ENCODE results near the gene RNF213.

Gene RNF213

GRCh38 chr17:80265205-80266068 lies 4.8 kb downstream of the RNF213 start:
- no peaks in the 10 kb centered on the region for H3K27me3 ChIP-seq (replicated peaks; ENCODE audit: control insufficient read depth, insufficient read depth, low read length)
- peak overlapping the region; percentile 91 for H3K4me3 ChIP-seq (replicated peaks; ENCODE audit: low read depth, low read length)
- peaks cover 9% of the 10 kb centered on the region for H3K36me3 ChIP-seq (ENCODE audit: control insufficient read depth, insufficient read depth, low read length)
- TF ChIP-seq, protein P1, sequence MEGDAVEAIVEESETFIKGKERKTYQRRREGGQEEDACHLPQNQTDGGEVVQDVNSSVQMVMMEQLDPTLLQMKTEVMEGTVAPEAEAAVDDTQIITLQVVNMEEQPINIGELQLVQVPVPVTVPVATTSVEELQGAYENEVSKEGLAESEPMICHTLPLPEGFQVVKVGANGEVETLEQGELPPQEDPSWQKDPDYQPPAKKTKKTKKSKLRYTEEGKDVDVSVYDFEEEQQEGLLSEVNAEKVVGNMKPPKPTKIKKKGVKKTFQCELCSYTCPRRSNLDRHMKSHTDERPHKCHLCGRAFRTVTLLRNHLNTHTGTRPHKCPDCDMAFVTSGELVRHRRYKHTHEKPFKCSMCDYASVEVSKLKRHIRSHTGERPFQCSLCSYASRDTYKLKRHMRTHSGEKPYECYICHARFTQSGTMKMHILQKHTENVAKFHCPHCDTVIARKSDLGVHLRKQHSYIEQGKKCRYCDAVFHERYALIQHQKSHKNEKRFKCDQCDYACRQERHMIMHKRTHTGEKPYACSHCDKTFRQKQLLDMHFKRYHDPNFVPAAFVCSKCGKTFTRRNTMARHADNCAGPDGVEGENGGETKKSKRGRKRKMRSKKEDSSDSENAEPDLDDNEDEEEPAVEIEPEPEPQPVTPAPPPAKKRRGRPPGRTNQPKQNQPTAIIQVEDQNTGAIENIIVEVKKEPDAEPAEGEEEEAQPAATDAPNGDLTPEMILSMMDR (IDR thresholded peaks at IDR 0.05; ENCODE audit: insufficient read depth, low read length, poor library complexity, severe bottlenecking), result no peak
- peak; percentile 59 for DNase-seq (ENCODE audit: extremely low read depth, insufficient read length)

DNA sequence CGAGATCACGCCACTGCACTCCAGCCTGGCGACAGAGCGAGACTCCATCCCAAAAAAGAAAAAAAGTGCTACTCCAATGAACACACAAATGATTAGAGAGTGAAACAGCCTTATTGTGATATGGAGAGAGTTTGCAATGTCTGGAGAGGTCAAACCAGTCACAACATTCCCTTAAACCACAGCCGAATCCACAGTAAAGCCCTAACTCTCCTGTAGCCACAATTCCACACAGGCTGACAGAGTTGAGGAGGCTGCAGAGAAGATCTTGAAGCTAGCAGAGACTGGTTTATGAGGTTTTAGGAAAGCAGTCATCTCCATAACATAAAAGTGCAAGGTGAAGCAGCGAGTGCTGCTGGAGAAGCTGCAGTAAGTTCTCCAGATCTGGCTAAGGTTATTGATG lies 6.7 kb downstream of the RNF213 start:
- Histone ChIP-seq H3K4me3 (replicated peaks; ENCODE audit: low read depth, low read length) (no peak overlapping the region), H3K27me3 (replicated peaks; ENCODE audit: control insufficient read depth, insufficient read depth, low read length) (no peaks in the 10 kb centered on the region), H3K36me3 (ENCODE audit: control insufficient read depth, insufficient read depth, low read length) (peaks cover 12% of the 10 kb centered on the region)
- DNase-seq (ENCODE audit: extremely low read depth, insufficient read length), result no peak
- TF ChIP-seq, protein P1 (IDR thresholded peaks at IDR 0.05; ENCODE audit: insufficient read depth, low read length, poor library complexity, severe bottlenecking), result no peak

- H3K27me3 ChIP-seq (replicated peaks; ENCODE audit: control insufficient read depth, insufficient read depth, low read length), result no peaks in the 10 kb centered on the region
- TF ChIP-seq, protein P1 (IDR thresholded peaks at IDR 0.05; ENCODE audit: insufficient read depth, low read length, poor library complexity, severe bottlenecking), result no peak
- H3K4me3 ChIP-seq (replicated peaks; ENCODE audit: low read depth, low read length), result no peak overlapping the region
- no peak for DNase-seq (ENCODE audit: extremely low read depth, insufficient read length)
- H3K36me3 ChIP-seq (ENCODE audit: control insufficient read depth, insufficient read depth, low read length), result peaks cover 20% of the 10 kb centered on the region
Measured at GRCh38 chr17:80268427-80268826, 7.8 kb downstream of the RNF213 start.

DNA sequence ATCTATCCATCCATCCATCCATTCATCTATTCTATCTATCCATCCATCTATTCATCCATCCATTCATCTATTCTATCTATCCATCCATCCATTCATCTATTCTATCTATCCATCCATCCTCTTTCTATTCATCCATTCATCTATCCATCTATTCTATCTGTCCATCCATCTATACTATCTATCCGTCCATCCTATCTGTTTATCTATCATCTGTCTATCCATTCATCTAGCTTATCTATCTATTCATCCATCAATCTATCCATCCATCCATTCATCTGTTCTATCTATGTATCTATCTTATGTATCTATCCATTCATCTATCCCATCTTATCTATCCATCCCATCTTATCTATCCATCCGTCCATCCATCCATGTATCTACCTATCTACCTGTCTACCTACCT lies 8.8 kb downstream of the RNF213 start:
- TF ChIP-seq, protein P1 (IDR thresholded peaks at IDR 0.05; ENCODE audit: insufficient read depth, low read length, poor library complexity, severe bottlenecking), result no peak
- Histone ChIP-seq H3K27me3 (replicated peaks; ENCODE audit: control insufficient read depth, insufficient read depth, low read length) (no peaks in the 10 kb centered on the region), H3K4me3 (replicated peaks; ENCODE audit: low read depth, low read length) (no peak overlapping the region), H3K36me3 (ENCODE audit: control insufficient read depth, insufficient read depth, low read length) (peaks cover 26% of the 10 kb centered on the region)
- no peak for DNase-seq (ENCODE audit: extremely low read depth, insufficient read length)

- H3K27me3 ChIP-seq (replicated peaks; ENCODE audit: control insufficient read depth, insufficient read depth, low read length), result no peaks in the 10 kb centered on the region
- H3K4me3 ChIP-seq (replicated peaks; ENCODE audit: low read depth, low read length), result no peak overlapping the region
- H3K36me3 ChIP-seq (ENCODE audit: control insufficient read depth, insufficient read depth, low read length), result peaks cover 28% of the 10 kb centered on the region
- TF ChIP-seq, protein P1 (IDR thresholded peaks at IDR 0.05; ENCODE audit: insufficient read depth, low read length, poor library complexity, severe bottlenecking), result no peak
- no peak for DNase-seq (ENCODE audit: extremely low read depth, insufficient read length)
Measured at GRCh38 chr17:80270104-80270503, 9.5 kb downstream of the RNF213 start.
